ENCODE data around the gene CNOT9. TPM values are rescaled to one million over a fixed set of nuclear protein-coding genes. Genes with fewer than 3 reads are reported as not detected.
A peak's percentile ranks its signal among the peaks of the same experiment; 100 is the strongest.

Gene CNOT9
- total RNA-seq, 1 experiment from 2014 or later, result 73.0 TPM

- Histone ChIP-seq H3K36me3 (ENCODE audit: control insufficient read depth, insufficient read depth, low read length) (no peaks in the 10 kb centered on the region), H3K4me3 (ENCODE audit: low read depth in 2 of 2, low read length in 2 of 2) (no peak overlapping the region), H3K4me1 (ENCODE audit: control insufficient read depth, insufficient read depth, low read length) (no peaks in the 10 kb centered on the region), H3K27ac (ENCODE audit: low read length) (no peak overlapping the region), H3K27me3 (ENCODE audit: control insufficient read depth, insufficient read depth, low read length) (no peaks in the 10 kb centered on the region), H3K9me3 (ENCODE audit: control insufficient read depth, insufficient read depth, low read depth, low read length) (no peaks in the 10 kb centered on the region)
- BruUV-seq (replicated peaks), result no TSS peak
- POLR2A ChIA-PET, result no interaction called here
- DNase-seq (ENCODE audit: low read depth, low spot score) (no peak), ATAC-seq (peak; percentile 23; the same call in 1 of the 2 replicates)
- TF ChIP-seq REST (IDR thresholded peaks at IDR 0.05; ENCODE audit: insufficient read depth in 1 of 2, low read depth in 2 of 2, low read length in 1 of 2) (no peak), CTCF (IDR thresholded peaks at IDR 0.05) (no peak), TCF7L2 (IDR thresholded peaks at IDR 0.05; ENCODE audit: low read depth, low read length) (no peak), SIN3A (IDR thresholded peaks at IDR 0.05; ENCODE audit: borderline replicate concordance, insufficient read depth, low read depth, low read length) (no peak), POLR2AphosphoS5 (IDR thresholded peaks at IDR 0.05; ENCODE audit: low read depth, low read length) (no peak)
- in situ Hi-C loops (cut with HindIII; ENCODE audit: low pct_unique_long_range_greater_than_20kb, low sequenced_read_pairs), result no loop called here
- intact Hi-C loops (cut with micrococcal nuclease; ENCODE audit: unreplicated experiment), result no loop called here
- CTCF ChIA-PET, result interaction anchor here (0.6 kb wide), 1 partner anchor 459 kb away, joined by 5 read pairs; no protein-coding TSS in a partner anchor
These were observed 47.3 kb downstream of the CNOT9 start for GRCh38 chr2:218615868-218616315.

- H3K27me3 ChIP-seq (ENCODE audit: control insufficient read depth, insufficient read depth, low read length), result no peaks in the 10 kb centered on the region
- H3K27ac ChIP-seq (ENCODE audit: low read length), result no peak overlapping the region
- no peaks in the 10 kb centered on the region for H3K9me3 ChIP-seq (ENCODE audit: control insufficient read depth, insufficient read depth, low read depth, low read length)
- CTCF ChIA-PET, result no interaction called here
- ATAC-seq (peak; percentile 85), DNase-seq (ENCODE audit: low read depth, low spot score) (no peak)
- H3K4me1 ChIP-seq (ENCODE audit: control insufficient read depth, insufficient read depth, low read length), result no peaks in the 10 kb centered on the region
- H3K4me3 ChIP-seq (ENCODE audit: low read depth in 2 of 2, low read length in 2 of 2), result no peak overlapping the region
- in situ Hi-C loops (cut with HindIII; ENCODE audit: low pct_unique_long_range_greater_than_20kb, low sequenced_read_pairs) (no loop called here), intact Hi-C loops (cut with micrococcal nuclease; ENCODE audit: unreplicated experiment) (no loop called here)
- H3K36me3 ChIP-seq (ENCODE audit: control insufficient read depth, insufficient read depth, low read length), result no peaks in the 10 kb centered on the region
- no peak for TF ChIP-seq SIN3A (IDR thresholded peaks at IDR 0.05; ENCODE audit: borderline replicate concordance, insufficient read depth, low read depth, low read length)
- TF ChIP-seq CTCF (IDR thresholded peaks at IDR 0.05), result peak; percentile 65; the same call in 1 of the 2 replicates
- BruUV-seq (replicated peaks), result no TSS peak
- POLR2A ChIA-PET, result no interaction called here
These were observed 49.6 kb downstream of the CNOT9 start for GRCh38 chr2:218618102-218618860.

Data from Panc1 (cell line).